HG02610 (cell line): Measurements from ENCODE around the gene OR6B3.
"Not testable (repeated sequence)": the region's sequence is repeated elsewhere in the genome, so short reads cannot be mapped to it uniquely, and the experiment has no call there.

Source experiments
- ATAC-seq: cut with Tn5 transposase; IDR thresholded peaks from one replicate; pipeline ENCODE4 v1.9.1; 2021; ENCODE audit warnings: mild to moderate bottlenecking, moderate library complexity; ENCODE audit not compliant: unreplicated experiment

OR6B3 gene

GRCh38 chr2:240044096-240044495, 9.2 kb downstream of the OR6B3 start:
- ATAC-seq = not testable (repeated sequence)

- no peak for ATAC-seq
Observed at GRCh38 chr2:240043279-240043989, 9.9 kb downstream of the OR6B3 start.

GRCh38 chr2:240042740-240043139, 10.6 kb downstream of the OR6B3 start:
- ATAC-seq = no peak

GRCh38 chr2:240041363-240041762, 12.0 kb downstream of the OR6B3 start:
- ATAC-seq = no peak

GRCh38 chr2:240037358-240037757, 16.0 kb downstream of the OR6B3 start:
- no peak for ATAC-seq

- ATAC-seq = no peak
Observed at GRCh38 chr2:240033330-240033678, 20.0 kb downstream of the OR6B3 start.

- no peak for ATAC-seq
Observed at GRCh38 chr2:240032406-240033329, 20.7 kb downstream of the OR6B3 start.

GRCh38 chr2:240030379-240031094, 22.8 kb downstream of the OR6B3 start, which contains the start of gene OR6B2:
Gene OR6B2 (minus strand): TSS chr2:240030429. CDS start chr2:240030429, 0 bp downstream.
- ATAC-seq = no peak

- peak; percentile 13 for ATAC-seq
Observed at GRCh38 chr2:240024766-240025165, 28.6 kb downstream of the OR6B3 start.

- no peak for ATAC-seq
Observed at GRCh38 chr2:240023792-240024191, 29.5 kb downstream of the OR6B3 start.

GRCh38 chr2:240021488-240022104, 31.7 kb downstream of the OR6B3 start:
- no peak for ATAC-seq

- no peak for ATAC-seq
Observed at GRCh38 chr2:240018071-240018750, 35.1 kb downstream of the OR6B3 start.

- ATAC-seq = no peak
Observed at GRCh38 chr2:240014327-240014726, 39.0 kb downstream of the OR6B3 start.

- no peak for ATAC-seq
Observed at GRCh38 chr2:240013343-240013742, 40.0 kb downstream of the OR6B3 start.

- no peak for ATAC-seq
Observed at GRCh38 chr2:240002983-240003382, 50.3 kb downstream of the OR6B3 start.

- no peak for ATAC-seq
Observed at GRCh38 chr2:240000671-240001070, 52.6 kb downstream of the OR6B3 start.

GRCh38 chr2:239997686-239998409, 55.5 kb downstream of the OR6B3 start:
- ATAC-seq = no peak
